Testis (tissue), 2 donors: Measurements from ENCODE around the gene HBG2.

Experiments used
- POLR2A ChIP-seq: fragments of 450-650 bp; IDR thresholded peaks from one replicate; pipeline ENCODE4 v1.6.1; 2017; ENCODE audit warnings: antibody characterized with exemption, mild to moderate bottlenecking, moderate library complexity
- TF ChIP-seq, protein P1 (sequence below), 3 experiments: fragments of 450-650 bp in 2 of 3; fragments of 200-600 bp in 1 of 3; sonication (generic) in 1 of 3; IDR thresholded peaks; one replicate each; pipeline ENCODE4 v1.5.1; 2016 to 2019; ENCODE audit warnings: antibody characterized with exemption in 3 of 3, mild to moderate bottlenecking in 2 of 3, moderate library complexity in 1 of 3

DNA sequence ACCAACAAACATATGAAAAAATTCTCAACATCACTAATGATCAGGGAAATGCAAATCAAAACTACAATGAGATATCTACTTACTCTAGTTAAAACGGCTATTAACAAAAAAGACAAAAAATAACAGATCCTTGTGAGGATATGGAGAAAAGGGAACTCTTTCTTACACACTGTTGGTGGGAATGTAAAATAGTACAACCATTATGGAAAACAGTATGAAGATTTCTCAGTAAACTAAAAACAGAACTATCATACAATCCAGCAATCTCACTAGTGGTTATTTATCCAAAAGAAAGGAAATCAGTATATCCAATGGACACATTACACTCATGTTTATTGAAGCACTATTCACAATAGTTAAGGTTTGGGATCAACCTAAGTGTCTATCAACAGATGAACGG, 11.3 kb upstream of the HBG2 start:
- TF ChIP-seq, protein P1, sequence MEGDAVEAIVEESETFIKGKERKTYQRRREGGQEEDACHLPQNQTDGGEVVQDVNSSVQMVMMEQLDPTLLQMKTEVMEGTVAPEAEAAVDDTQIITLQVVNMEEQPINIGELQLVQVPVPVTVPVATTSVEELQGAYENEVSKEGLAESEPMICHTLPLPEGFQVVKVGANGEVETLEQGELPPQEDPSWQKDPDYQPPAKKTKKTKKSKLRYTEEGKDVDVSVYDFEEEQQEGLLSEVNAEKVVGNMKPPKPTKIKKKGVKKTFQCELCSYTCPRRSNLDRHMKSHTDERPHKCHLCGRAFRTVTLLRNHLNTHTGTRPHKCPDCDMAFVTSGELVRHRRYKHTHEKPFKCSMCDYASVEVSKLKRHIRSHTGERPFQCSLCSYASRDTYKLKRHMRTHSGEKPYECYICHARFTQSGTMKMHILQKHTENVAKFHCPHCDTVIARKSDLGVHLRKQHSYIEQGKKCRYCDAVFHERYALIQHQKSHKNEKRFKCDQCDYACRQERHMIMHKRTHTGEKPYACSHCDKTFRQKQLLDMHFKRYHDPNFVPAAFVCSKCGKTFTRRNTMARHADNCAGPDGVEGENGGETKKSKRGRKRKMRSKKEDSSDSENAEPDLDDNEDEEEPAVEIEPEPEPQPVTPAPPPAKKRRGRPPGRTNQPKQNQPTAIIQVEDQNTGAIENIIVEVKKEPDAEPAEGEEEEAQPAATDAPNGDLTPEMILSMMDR (IDR thresholded peaks at IDR 0.05), result no peak
- no peak for TF ChIP-seq POLR2A
